ENCODE measurements around the gene SUV39H1.
A peak's percentile ranks its signal among the peaks of the same experiment; 100 is the strongest.
"Not testable (repeated sequence)": the region's sequence is repeated elsewhere in the genome, so short reads cannot be mapped to it uniquely, and the experiment has no call there.

SUV39H1 gene

GRCh38 chrX:48681539-48682183 is 14.9 kb upstream of the SUV39H1 start:
- no peak for FAIRE-seq
- TF ChIP-seq POLR2A (IDR thresholded peaks at IDR 0.05; ENCODE audit: low read depth, low read length) = no peak
- no peak for DNase-seq (ENCODE audit: insufficient read length, low spot score)

GRCh38 chrX:48682795-48683194 is 13.7 kb upstream of the SUV39H1 start:
- FAIRE-seq; DNase-seq (ENCODE audit: insufficient read length, low spot score): not testable (repeated sequence)

- DNase-seq (ENCODE audit: insufficient read length, low spot score) = no peak
- FAIRE-seq = no peak
- no peak for TF ChIP-seq POLR2A (IDR thresholded peaks at IDR 0.05; ENCODE audit: low read depth, low read length)
Measured at GRCh38 chrX:48683411-48683982, 13.0 kb upstream of the SUV39H1 start, which contains the start of gene WAS. Gene WAS, plus strand, starts transcription at chrX:48683799. Its CDS starts 55 bp downstream, at chrX:48683854.

- TF ChIP-seq POLR2A (IDR thresholded peaks at IDR 0.05; ENCODE audit: low read depth, low read length) = no peak
- no peak for FAIRE-seq
- no peak for DNase-seq (ENCODE audit: insufficient read length, low spot score)
Measured at GRCh38 chrX:48684134-48684533, 12.4 kb upstream of the SUV39H1 start.

- no peak for FAIRE-seq
Measured at GRCh38 chrX:48685416-48685815, 11.1 kb upstream of the SUV39H1 start.

GRCh38 chrX:48688531-48689150 is 7.9 kb upstream of the SUV39H1 start:
- FAIRE-seq = no peak
- DNase-seq (ENCODE audit: insufficient read length, low spot score) = no peak
- TF ChIP-seq POLR2A (IDR thresholded peaks at IDR 0.05; ENCODE audit: low read depth, low read length) = no peak

More at GRCh38 chrX:48685416-48685815, 11.1 kb upstream of the SUV39H1 start:
- TF ChIP-seq POLR2A (IDR thresholded peaks at IDR 0.05; ENCODE audit: low read depth, low read length) = no peak
- DNase-seq (ENCODE audit: insufficient read length, low spot score) = no peak

GRCh38 chrX:48689208-48689920 is 7.2 kb upstream of the SUV39H1 start:
- no peak for FAIRE-seq
- DNase-seq (ENCODE audit: insufficient read length, low spot score) = no peak
- no peak for TF ChIP-seq POLR2A (IDR thresholded peaks at IDR 0.05; ENCODE audit: low read depth, low read length)

GRCh38 chrX:48691746-48692145 is 4.8 kb upstream of the SUV39H1 start:
- FAIRE-seq; DNase-seq (ENCODE audit: insufficient read length, low spot score): not testable (repeated sequence)

- FAIRE-seq = no peak
- TF ChIP-seq POLR2A (IDR thresholded peaks at IDR 0.05; ENCODE audit: low read depth, low read length) = no peak
Measured at GRCh38 chrX:48694776-48695533, 1.6 kb upstream of the SUV39H1 start.

GRCh38 chrX:48695534-48695896 is 1.0 kb upstream of the SUV39H1 start:
- no peak for DNase-seq (ENCODE audit: insufficient read length, low spot score)

More at GRCh38 chrX:48694776-48695533, 1.6 kb upstream of the SUV39H1 start:
- DNase-seq (ENCODE audit: insufficient read length, low spot score) = no peak

GRCh38 chrX:48695925-48696300 is 621 bp upstream of the SUV39H1 start:
- FAIRE-seq (no peak), DNase-seq (ENCODE audit: insufficient read length, low spot score) (no peak)
- no peak for TF ChIP-seq POLR2A (IDR thresholded peaks at IDR 0.05; ENCODE audit: low read depth, low read length)

More at GRCh38 chrX:48695534-48695896, 1.0 kb upstream of the SUV39H1 start:
- no peak for FAIRE-seq
- TF ChIP-seq POLR2A (IDR thresholded peaks at IDR 0.05; ENCODE audit: low read depth, low read length) = no peak

- TF ChIP-seq POLR2A (IDR thresholded peaks at IDR 0.05; ENCODE audit: low read depth, low read length) = 0 out of 2 replicates have a peak, but pooled peaks have one; percentile 16
- FAIRE-seq (no peak), DNase-seq (ENCODE audit: insufficient read length, low spot score) (peak; percentile 38)
Measured at GRCh38 chrX:48696909-48697727, 584 bp downstream of the SUV39H1 start.

GRCh38 chrX:48698306-48698705 is 1.8 kb downstream of the SUV39H1 start:
- DNase-seq (ENCODE audit: insufficient read length, low spot score) = no peak
- no peak for TF ChIP-seq POLR2A (IDR thresholded peaks at IDR 0.05; ENCODE audit: low read depth, low read length)
- FAIRE-seq = no peak
